CD14-positive monocyte (primary cell): ENCODE results near the gene ATP1A2. TPM values are rescaled to one million over a fixed set of nuclear protein-coding genes. Genes with fewer than 3 reads are reported as not detected.

Source experiments
- DNase-seq, 3 donors: peaks; one replicate each; pipeline ENCODE4 v3.0.0-alpha.2; 2011 to 2022
- H2AFZ ChIP-seq: 2 replicates; pipeline ENCODE4 v1.6.0; 2012; ENCODE audit warnings: mild to moderate bottlenecking, low read depth, low read length, inconsistent platforms; ENCODE audit not compliant: insufficient read depth, poor library complexity, severe bottlenecking
- H3K27ac ChIP-seq, 2 donors: 1 replicate in 1 of 2; 2 replicates in 1 of 2; pipeline ENCODE4 v1.5.1; 2012 to 2013; ENCODE audit warnings: low read length in 2 of 2, control low read depth in 1 of 2, inconsistent platforms in 1 of 2, low read depth in 1 of 2, mild to moderate bottlenecking in 1 of 2
- H3K27me3 ChIP-seq, 2 donors: one replicate each; pipeline versions ENCODE4 v1.6.0 to v1.6.1; 2011 to 2013; ENCODE audit warnings: low read length in 2 of 2; ENCODE audit not compliant: control insufficient read depth in 2 of 2, insufficient read depth in 2 of 2
- H3K36me3 ChIP-seq, 2 donors: replicated peaks in 1 of 2; 1 replicate in 1 of 2; 2 replicates in 1 of 2; pipeline versions ENCODE4 v1.5.1 to v1.6.1; 2012 to 2013; ENCODE audit warnings: low read length in 2 of 2, control low read depth in 1 of 2, inconsistent platforms in 1 of 2, mild to moderate bottlenecking in 1 of 2; ENCODE audit not compliant: insufficient read depth in 2 of 2, control insufficient read depth in 1 of 2
- H3K4me1 ChIP-seq, 2 donors: 1 replicate in 1 of 2; 2 replicates in 1 of 2; pipeline versions ENCODE4 v1.5.1 to v1.6.1; 2012 to 2013; ENCODE audit warnings: low read length in 2 of 2, control low read depth in 1 of 2, inconsistent platforms in 1 of 2, mild to moderate bottlenecking in 1 of 2, moderate library complexity in 1 of 2; ENCODE audit not compliant: insufficient read depth in 2 of 2, control insufficient read depth in 1 of 2
- H3K4me2 ChIP-seq: replicated peaks from 2 replicates; pipeline ENCODE3; 2012; ENCODE audit warnings: low read length, moderate library complexity, mild to moderate bottlenecking; ENCODE audit not compliant: poor library complexity, severe bottlenecking; ENCODE audit errors: extremely low read depth
- H3K4me3 ChIP-seq, 3 experiments: fragments of 200-600 bp in 1 of 3; sonication (generic) in 1 of 3; replicated peaks in 1 of 3; 1 replicate in 2 of 3; 2 replicates in 1 of 3; pipeline ENCODE4 v1.5.1; 2011 to 2013; ENCODE audit warnings: low read length in 3 of 3, mild to moderate bottlenecking in 3 of 3, control low read depth in 2 of 3, low read depth in 2 of 3, inconsistent platforms in 1 of 3, moderate library complexity in 1 of 3
- H3K79me2 ChIP-seq: 2 replicates; pipeline ENCODE4 v1.6.0; 2012; ENCODE audit warnings: mild to moderate bottlenecking, control low read depth, inconsistent platforms, low read length, moderate library complexity; ENCODE audit not compliant: insufficient read depth
- H3K9ac ChIP-seq: 2 replicates; pipeline ENCODE4 v1.6.0; 2017; ENCODE audit warnings: low read length, mild to moderate bottlenecking; ENCODE audit not compliant: insufficient read depth, poor library complexity, severe bottlenecking
- H3K9me3 ChIP-seq, 2 donors: replicated peaks in 1 of 2; 1 replicate in 1 of 2; 2 replicates in 1 of 2; pipeline versions ENCODE4 v1.5.1 to v1.6.1; 2012 to 2013; ENCODE audit warnings: low read length in 2 of 2, control low read depth in 1 of 2; ENCODE audit not compliant: control insufficient read depth in 1 of 2, insufficient read depth in 1 of 2
- H4K20me1 ChIP-seq: 2 replicates; pipeline ENCODE4 v1.6.0; 2012; ENCODE audit warnings: mild to moderate bottlenecking, low read length, control low read depth, moderate library complexity; ENCODE audit not compliant: insufficient read depth
- H3K27ac Mint-ChIP-seq, 7 donors: one replicate each; pipeline ENCODE4 v1.8.0; 2020; ENCODE audit warnings: mild to moderate bottlenecking in 7 of 7, mixed read lengths in 7 of 7, moderate library complexity in 6 of 7, inconsistent platforms in 2 of 7
- H3K27me3 Mint-ChIP-seq, 3 donors: one replicate each; pipeline ENCODE4 v1.8.0; 2021 to 2022; ENCODE audit warnings: low read depth in 3 of 3, mild to moderate bottlenecking in 3 of 3, mixed read lengths in 3 of 3, moderate library complexity in 3 of 3, inconsistent platforms in 1 of 3
- H3K36me3 Mint-ChIP-seq, 2 donors: one replicate each; pipeline ENCODE4 v1.8.0; 2020; ENCODE audit warnings: mixed read lengths in 2 of 2, inconsistent platforms in 1 of 2, mild to moderate bottlenecking in 1 of 2
- H3K4me1 Mint-ChIP-seq: one replicate; pipeline ENCODE4 v1.8.0; 2020; ENCODE audit warnings: mild to moderate bottlenecking, mixed read lengths
- H3K4me3 Mint-ChIP-seq, 2 donors: one replicate each; pipeline ENCODE4 v1.8.0; 2020; ENCODE audit warnings: mild to moderate bottlenecking in 2 of 2, mixed read lengths in 2 of 2, moderate library complexity in 1 of 2
- H3K9me3 Mint-ChIP-seq, 7 donors: one replicate each; pipeline ENCODE4 v1.8.0; 2020 to 2022; ENCODE audit warnings: mixed read lengths in 7 of 7, mild to moderate bottlenecking in 6 of 7, moderate library complexity in 6 of 7, inconsistent platforms in 2 of 7
- WGBS: methylation state at CpG from one replicate; pipeline ENCODE4 v1.1.5; 2013; ENCODE audit warnings: missing lambda C conversion rate; ENCODE audit not compliant: insufficient coverage; 5-methylcytosine and 5-hydroxymethylcytosine counted together
- intact Hi-C, 2 donors: fragments of 100-400 bp; cut with micrococcal nuclease; formaldehyde crosslinking; loops; one replicate each; pipeline versions ENCODE4 v1.15.0 to v1.15.1; 2023
- polyA minus RNA-seq: library from RNA; depleted of rRNA, polyadenylated mRNA; stranded (reverse); fragments of >200 nt; gene quantifications from 2 replicates; pipeline ENCODE4 v1.2.3, GENCODE V29; 2012
- polyA plus RNA-seq, 3 donors: library from polyadenylated mRNA; depleted of rRNA in 1 of 3; unstranded in 2 of 3; stranded (reverse) in 1 of 3; fragments of 300-500 nt in 2 of 3; fragments of >200 nt in 1 of 3; fragmentation: Illumina TruSeq in 2 of 3; gene quantifications; 1 replicate in 2 of 3; 2 replicates in 1 of 3; pipeline ENCODE4 v1.2.3, GENCODE V29; 2012 to 2021
- total RNA-seq, 12 experiments: library from RNA in 1 of 12; stranded (reverse) in 1 of 12; fragments of 120-200 nt in 1 of 12; gene quantifications; one replicate each; pipeline ENCODE4 v1.2.4 and lab custom pipeline; 2013 to 2026; ENCODE audit warnings: mixed read lengths in 6 of 12, inconsistent platforms in 1 of 12
- TF ChIP-seq, protein P1 (sequence below): fragments of 200-600 bp; IDR thresholded peaks from one replicate; pipeline ENCODE4 v1.8.0; 2022; ENCODE audit warnings: antibody characterized with exemption, mild to moderate bottlenecking

ATP1A2 gene
- total RNA-seq (2013) = 0.06 TPM
- polyA plus RNA-seq (under 1 TPM in 1 of 3 donors, not detected in 2; 0.03 TPM), polyA minus RNA-seq (not detected in 2 replicates), total RNA-seq (lab: John Stamatoyannopoulos, UW) (0 to 2.9 (median 0.07) reads per million in 11 experiments)

DNA sequence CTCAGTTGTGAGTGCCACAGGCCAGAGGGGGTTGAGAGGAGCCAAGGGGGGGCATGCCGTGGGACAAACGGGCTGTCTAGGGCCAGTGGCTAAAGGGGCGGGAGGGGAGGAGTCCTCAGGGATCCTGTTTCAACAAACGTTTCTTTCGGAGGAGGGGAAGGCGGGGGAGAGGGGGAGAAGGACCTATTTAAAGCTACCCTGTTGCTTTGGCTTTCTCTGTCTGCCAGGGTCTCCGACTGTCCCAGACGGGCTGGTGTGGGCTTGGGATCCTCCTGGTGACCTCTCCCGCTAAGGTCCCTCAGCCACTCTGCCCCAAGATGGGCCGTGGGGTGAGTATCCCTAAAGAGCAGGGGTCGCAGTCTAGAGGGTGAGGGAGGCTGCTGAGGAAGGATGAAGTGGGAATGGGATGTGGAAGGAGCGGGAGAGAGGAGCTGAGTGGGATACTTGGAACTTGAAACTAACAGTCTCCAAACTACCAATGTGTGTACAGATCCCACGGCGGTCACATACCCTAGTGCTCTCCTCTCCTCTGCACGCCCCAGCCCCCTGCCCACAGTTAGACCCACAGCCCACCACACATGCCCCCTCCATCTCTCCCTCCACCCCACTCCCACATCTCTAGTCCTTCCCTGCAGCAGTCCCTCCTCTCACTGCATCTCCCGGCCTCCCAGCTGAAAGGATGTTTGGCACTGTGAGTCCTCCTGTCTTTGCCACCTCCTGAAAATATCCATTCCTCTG lies at the start of gene ATP1A2:
ATP1A2 (plus strand) TSS at position 215 of the 738 bp plus-strand sequence; CDS start at position 318, 103 bp downstream.
- no peaks in the 10 kb centered on the region for H3K79me2 ChIP-seq
- Mint-ChIP-seq H3K27me3 (peaks cover 6 to 17% (median 7%) of the 10 kb centered on the region in 3 donors), H3K36me3 (no peaks in the 10 kb centered on the region), H3K9me3 (no peaks in the 10 kb centered on the region), H3K4me1 (peaks cover 1% of the 10 kb centered on the region), H3K27ac (peak within 1 kb of the TSS in 1 of 7 donors; percentile 26), H3K4me3 (no peak within 1 kb of the TSS)
- H3K36me3 ChIP-seq = no peaks in the 10 kb centered on the region
- H3K4me3 ChIP-seq = no peak within 1 kb of the TSS
- H3K9me3 ChIP-seq = no peaks in the 10 kb centered on the region
- peaks cover 5 to 7% of the 10 kb centered on the region in 2 donors for H3K4me1 ChIP-seq
- H4K20me1 ChIP-seq = no peaks in the 10 kb centered on the region
- H3K27ac ChIP-seq = no peak within 1 kb of the TSS
- no peak within 1 kb of the TSS for H2AFZ ChIP-seq
- H3K4me2 ChIP-seq = no peak within 1 kb of the TSS
- TF ChIP-seq, protein P1, sequence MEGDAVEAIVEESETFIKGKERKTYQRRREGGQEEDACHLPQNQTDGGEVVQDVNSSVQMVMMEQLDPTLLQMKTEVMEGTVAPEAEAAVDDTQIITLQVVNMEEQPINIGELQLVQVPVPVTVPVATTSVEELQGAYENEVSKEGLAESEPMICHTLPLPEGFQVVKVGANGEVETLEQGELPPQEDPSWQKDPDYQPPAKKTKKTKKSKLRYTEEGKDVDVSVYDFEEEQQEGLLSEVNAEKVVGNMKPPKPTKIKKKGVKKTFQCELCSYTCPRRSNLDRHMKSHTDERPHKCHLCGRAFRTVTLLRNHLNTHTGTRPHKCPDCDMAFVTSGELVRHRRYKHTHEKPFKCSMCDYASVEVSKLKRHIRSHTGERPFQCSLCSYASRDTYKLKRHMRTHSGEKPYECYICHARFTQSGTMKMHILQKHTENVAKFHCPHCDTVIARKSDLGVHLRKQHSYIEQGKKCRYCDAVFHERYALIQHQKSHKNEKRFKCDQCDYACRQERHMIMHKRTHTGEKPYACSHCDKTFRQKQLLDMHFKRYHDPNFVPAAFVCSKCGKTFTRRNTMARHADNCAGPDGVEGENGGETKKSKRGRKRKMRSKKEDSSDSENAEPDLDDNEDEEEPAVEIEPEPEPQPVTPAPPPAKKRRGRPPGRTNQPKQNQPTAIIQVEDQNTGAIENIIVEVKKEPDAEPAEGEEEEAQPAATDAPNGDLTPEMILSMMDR = no peak
- WGBS = 72% methylated on average over 11 of the region's 16 CpGs
- intact Hi-C loops = no loop called here
- no peak for DNase-seq
- peaks cover 0 to 6% of the 10 kb centered on the region in 2 donors for H3K27me3 ChIP-seq
- no peak within 1 kb of the TSS for H3K9ac ChIP-seq

DNA sequence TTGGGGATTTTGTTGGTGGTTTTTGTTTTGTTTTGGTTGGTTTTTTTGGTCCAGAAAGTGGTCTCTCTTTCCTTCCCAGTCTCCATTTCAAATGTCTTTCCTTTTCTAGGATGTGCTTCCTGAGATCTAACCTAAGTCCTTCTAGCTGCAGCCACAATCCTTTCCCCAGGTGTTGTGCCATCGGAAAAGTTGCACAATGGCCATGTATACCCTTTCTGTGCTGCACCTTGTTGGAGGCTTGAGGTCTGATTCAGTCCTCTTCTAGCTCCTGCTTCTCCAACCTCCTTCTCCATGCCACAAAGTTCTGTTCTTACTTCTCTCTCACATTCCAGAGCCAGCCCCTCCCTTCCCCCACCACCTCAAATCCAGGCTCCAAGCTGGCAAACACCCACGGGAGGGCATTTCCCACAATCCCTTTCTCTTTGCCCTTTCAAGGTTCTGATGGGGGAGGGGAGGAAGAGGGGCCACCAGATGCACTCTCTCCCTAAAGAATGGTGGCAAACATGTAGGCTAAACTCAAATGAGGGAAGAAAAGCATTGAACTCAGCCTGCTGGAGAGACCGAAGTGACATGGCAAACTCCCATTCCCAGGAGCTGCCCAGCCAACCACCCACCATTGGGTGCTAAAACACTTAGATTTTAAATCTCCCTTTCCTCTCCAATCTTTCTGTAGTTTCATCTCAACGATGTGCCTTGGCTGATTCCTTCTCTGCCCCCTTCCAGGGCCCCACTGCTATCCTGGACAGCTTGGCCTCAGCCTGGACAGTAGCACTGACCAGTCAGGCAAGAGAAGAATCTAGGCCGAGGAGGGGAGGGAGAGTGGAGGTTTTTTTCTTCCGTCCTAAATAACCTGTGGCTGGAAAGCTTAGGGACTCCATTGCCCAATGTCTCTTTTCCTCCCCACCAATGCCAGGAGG lies 48.5 kb upstream of the ATP1A2 start:
- DNase-seq = no peak
- Histone ChIP-seq H3K79me2 (no peaks in the 10 kb centered on the region), H3K36me3 (no peaks in the 10 kb centered on the region), H4K20me1 (no peaks in the 10 kb centered on the region), H3K4me2 (no peak overlapping the region), H3K9me3 (no peaks in the 10 kb centered on the region), H3K4me1 (peaks cover 33 to 49% of the 10 kb centered on the region in 2 donors), H3K27me3 (peaks cover 14 to 28% of the 10 kb centered on the region in 2 donors), H2AFZ (no peak overlapping the region), H3K4me3 (no peak overlapping the region), H3K9ac (no peak overlapping the region), H3K27ac (no peak overlapping the region)
- no peak overlapping the region for H3K4me3 Mint-ChIP-seq
- 86% methylated on average over 2 of the region's 6 CpGs for WGBS
- H3K4me1 Mint-ChIP-seq = peaks cover 20% of the 10 kb centered on the region
- peaks cover 0 to 8% (median 0%) of the 10 kb centered on the region in 7 donors for H3K9me3 Mint-ChIP-seq
- no peak overlapping the region for H3K27ac Mint-ChIP-seq
- intact Hi-C loops = no loop called here
- peaks cover 34 to 50% (median 46%) of the 10 kb centered on the region in 3 donors for H3K27me3 Mint-ChIP-seq
- H3K36me3 Mint-ChIP-seq = peaks cover 0 to 17% of the 10 kb centered on the region in 2 donors
- TF ChIP-seq, protein P1 = no peak
